ENCODE measurements around the gene HECW1. TPM values are rescaled to one million over a fixed set of nuclear protein-coding genes. Genes with fewer than 3 reads are reported as not detected.

The HECW1 gene
- total and polyA plus RNA-seq, 2 experiments from 2014 or later, result 11.0 to 21.8 TPM

GRCh38 chr7:43449577-43449976 lies 337.1 kb downstream of the HECW1 start (continued):
- TF ChIP-seq NANOG (IDR thresholded peaks at IDR 0.05; ENCODE audit: borderline replicate concordance) (no peak), CREB1 (CRISPR knock-in tag; IDR thresholded peaks at IDR 0.05; ENCODE audit: low read depth) (no peak), STAT1 (IDR thresholded peaks at IDR 0.05; ENCODE audit: unreplicated experiment) (no peak), REST (IDR thresholded peaks at IDR 0.05; ENCODE audit: unreplicated experiment) (no peak), POLR2AphosphoS5 (IDR thresholded peaks at IDR 0.05; ENCODE audit: low read depth) (no peak)

- no peak overlapping the region for H3K27ac Mint-ChIP-seq
Measured at GRCh38 chr7:43450894-43451293, 338.4 kb downstream of the HECW1 start.

More at GRCh38 chr7:43450894-43451293, 338.4 kb downstream of the HECW1 start:
- Histone ChIP-seq H4K20me1 (replicated peaks; ENCODE audit: insufficient read depth) (no peaks in the 10 kb centered on the region), H3K27me3 (ENCODE audit: insufficient read depth) (no peaks in the 10 kb centered on the region), H3K9me2 (ENCODE audit: insufficient read depth) (no peaks in the 10 kb centered on the region), H3F3A (replicated peaks; ENCODE audit: low read depth) (no peaks in the 10 kb centered on the region), H3K27ac (ENCODE audit: low read depth) (no peak overlapping the region), H3K79me2 (replicated peaks; ENCODE audit: insufficient read depth) (no peaks in the 10 kb centered on the region), H3K4me3 (no peak overlapping the region), H3K4me2 (no peak overlapping the region), H3K4me1 (ENCODE audit: insufficient read depth) (peaks cover 23% of the 10 kb centered on the region), H3K36me3 (ENCODE audit: insufficient read depth) (no peaks in the 10 kb centered on the region), H2AFZ (no peak overlapping the region)
- no peak for TF ChIP-seq REST (IDR thresholded peaks at IDR 0.05; ENCODE audit: unreplicated experiment)
- TF ChIP-seq EZH2phosphoT487 (IDR thresholded peaks at IDR 0.05; ENCODE audit: unreplicated experiment), result no peak
- TF ChIP-seq NANOG (IDR thresholded peaks at IDR 0.05; ENCODE audit: borderline replicate concordance), result no peak
- no peak for TF ChIP-seq JUNB (IDR thresholded peaks at IDR 0.05; ENCODE audit: unreplicated experiment)
- TF ChIP-seq ZNF462 (CRISPR knock-in tag; IDR thresholded peaks at IDR 0.05), result no peak
- no peak for TF ChIP-seq ZNF331 (CRISPR knock-in tag; IDR thresholded peaks at IDR 0.05; ENCODE audit: low read depth)
- no peak for TF ChIP-seq POLR2AphosphoS5 (IDR thresholded peaks at IDR 0.05; ENCODE audit: low read depth)
- H3K27me3 Mint-ChIP-seq (ENCODE audit: insufficient read depth, low read depth, poor library complexity), result no peaks in the 10 kb centered on the region
- DNase-seq (ENCODE audit: low spot score) (no peak), ATAC-seq (no peak)
- no peaks in the 10 kb centered on the region for H3K36me3 Mint-ChIP-seq (ENCODE audit: low read depth)
- peaks cover 28% of the 10 kb centered on the region for H3K4me1 Mint-ChIP-seq
- no peak overlapping the region for H3K4me3 Mint-ChIP-seq
- H3K9me3 Mint-ChIP-seq, result no peaks in the 10 kb centered on the region; the same call in 2 of the 3 replicates
